ENCODE data around the gene PTGES2. TPM values are rescaled to one million over a fixed set of nuclear protein-coding genes. Genes with fewer than 3 reads are reported as not detected.

Gene PTGES2
- total RNA-seq, 1 donor from 2014 or later = 58.5 TPM

- peak overlapping the region; percentile 35 for H3K4me3 ChIP-seq (ENCODE audit: low read depth, low read length)
- DNase-seq (ENCODE audit: low read depth) = peak; percentile 78
- TF ChIP-seq CTCF (conservative IDR thresholded peaks at IDR 0.05; ENCODE audit: low read depth, low read length) = no peak
Measured at GRCh38 chr9:128094166-128094949, 33.2 kb downstream of the PTGES2 start.

- H3K4me3 ChIP-seq (ENCODE audit: low read depth, low read length) = no peak overlapping the region
- no peak for TF ChIP-seq CTCF (conservative IDR thresholded peaks at IDR 0.05; ENCODE audit: low read depth, low read length)
Measured at GRCh38 chr9:128093011-128093410, 34.5 kb downstream of the PTGES2 start.

GRCh38 chr9:128092199-128092977 lies 35.1 kb downstream of the PTGES2 start:
- no peak overlapping the region for H3K4me3 ChIP-seq (ENCODE audit: low read depth, low read length)
- DNase-seq (ENCODE audit: low read depth) = no peak
- no peak for TF ChIP-seq CTCF (conservative IDR thresholded peaks at IDR 0.05; ENCODE audit: low read depth, low read length)

More at GRCh38 chr9:128093011-128093410, 34.5 kb downstream of the PTGES2 start:
- no peak for DNase-seq (ENCODE audit: low read depth)

- no peak for DNase-seq (ENCODE audit: low read depth)
- no peak overlapping the region for H3K4me3 ChIP-seq (ENCODE audit: low read depth, low read length)
- no peak for TF ChIP-seq CTCF (conservative IDR thresholded peaks at IDR 0.05; ENCODE audit: low read depth, low read length)
Measured at GRCh38 chr9:128091571-128091970, 36.0 kb downstream of the PTGES2 start.

- no peak overlapping the region for H3K4me3 ChIP-seq (ENCODE audit: low read depth, low read length)
- DNase-seq (ENCODE audit: low read depth) = no peak
- TF ChIP-seq CTCF (conservative IDR thresholded peaks at IDR 0.05; ENCODE audit: low read depth, low read length) = no peak
Measured at GRCh38 chr9:128091144-128091543, 36.4 kb downstream of the PTGES2 start.

GRCh38 chr9:128089299-128089698 lies 38.2 kb downstream of the PTGES2 start:
- no peak overlapping the region for H3K4me3 ChIP-seq (ENCODE audit: low read depth, low read length)
- DNase-seq (ENCODE audit: low read depth) = no peak
- TF ChIP-seq CTCF (conservative IDR thresholded peaks at IDR 0.05; ENCODE audit: low read depth, low read length) = no peak

Data from epithelial cell of proximal tubule (primary cell).